Skeletal muscle satellite cell (primary cell): Measurements from ENCODE around the gene PHF21A.
A peak's percentile ranks its signal among the peaks of the same experiment; 100 is the strongest.

Experiments
- H3K27me3 ChIP-seq: 2 replicates; pipeline ENCODE4 v1.7.0; 2013; ENCODE audit warnings: low read length; ENCODE audit not compliant: control insufficient read depth, insufficient read depth
- H3K36me3 ChIP-seq: 2 replicates; pipeline ENCODE4 v1.7.0; 2013; ENCODE audit warnings: mild to moderate bottlenecking, control low read depth, low read length; ENCODE audit not compliant: insufficient read depth
- H3K4me1 ChIP-seq: 2 replicates; pipeline ENCODE4 v1.7.0; 2013; ENCODE audit warnings: low read length; ENCODE audit not compliant: control insufficient read depth, insufficient read depth
- H3K4me2 ChIP-seq: 2 replicates; pipeline ENCODE4 v1.7.0; 2013; ENCODE audit warnings: mild to moderate bottlenecking, low read length
- H3K4me3 ChIP-seq: 2 replicates; pipeline ENCODE4 v1.7.0; 2013; ENCODE audit warnings: low read length
- H3K9ac ChIP-seq: 2 replicates; pipeline ENCODE4 v1.7.0; 2013; ENCODE audit warnings: mild to moderate bottlenecking, low read depth, low read length, moderate library complexity
- H3K9me3 ChIP-seq: replicated peaks from 2 replicates; pipeline ENCODE4 v1.7.0; 2013; ENCODE audit warnings: mild to moderate bottlenecking, control low read depth, low read length

Gene PHF21A

DNA sequence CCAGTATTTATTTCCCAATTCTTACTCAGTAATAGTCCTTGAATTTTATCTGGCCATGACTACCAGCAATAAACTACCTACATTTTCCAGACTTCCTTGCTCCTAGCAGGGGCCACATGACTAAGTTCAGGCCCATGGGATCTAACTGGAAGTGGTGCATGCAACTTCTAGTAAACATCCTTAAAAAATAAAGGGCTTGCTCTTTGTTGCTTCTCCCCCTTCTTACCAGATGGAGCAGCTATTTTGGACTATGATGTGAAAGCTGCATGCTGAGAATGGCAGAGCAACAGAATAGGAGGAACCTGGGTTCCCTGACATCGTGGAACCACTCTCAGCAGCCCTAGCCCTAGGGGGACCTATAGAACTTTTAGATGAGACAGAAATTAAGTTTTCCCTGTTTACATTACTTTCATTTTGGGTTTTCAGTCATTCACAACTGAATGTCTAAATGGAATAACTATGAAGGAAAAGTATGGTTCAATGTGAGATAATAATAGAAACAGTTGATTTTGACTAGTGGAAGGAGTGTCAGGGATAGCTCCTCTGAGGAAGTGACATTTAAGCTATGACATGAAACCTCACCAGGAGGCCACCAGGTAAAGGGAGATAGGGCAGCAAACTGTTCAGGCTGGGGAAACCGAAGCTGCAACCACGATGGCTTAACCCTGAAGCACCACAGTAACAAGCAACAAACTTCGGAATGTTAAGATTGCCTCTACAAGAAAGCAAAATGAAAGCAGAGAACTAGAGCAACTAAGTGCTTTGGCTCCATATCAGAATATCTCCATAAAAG, 48.9 kb downstream of the PHF21A start:
- H3K9ac ChIP-seq: no peak overlapping the region
- no peaks in the 10 kb centered on the region for H3K27me3 ChIP-seq
- no peaks in the 10 kb centered on the region for H3K36me3 ChIP-seq
- H3K4me2 ChIP-seq: no peak overlapping the region
- no peaks in the 10 kb centered on the region for H3K9me3 ChIP-seq
- no peak overlapping the region for H3K4me3 ChIP-seq
- no peaks in the 10 kb centered on the region for H3K4me1 ChIP-seq

DNA sequence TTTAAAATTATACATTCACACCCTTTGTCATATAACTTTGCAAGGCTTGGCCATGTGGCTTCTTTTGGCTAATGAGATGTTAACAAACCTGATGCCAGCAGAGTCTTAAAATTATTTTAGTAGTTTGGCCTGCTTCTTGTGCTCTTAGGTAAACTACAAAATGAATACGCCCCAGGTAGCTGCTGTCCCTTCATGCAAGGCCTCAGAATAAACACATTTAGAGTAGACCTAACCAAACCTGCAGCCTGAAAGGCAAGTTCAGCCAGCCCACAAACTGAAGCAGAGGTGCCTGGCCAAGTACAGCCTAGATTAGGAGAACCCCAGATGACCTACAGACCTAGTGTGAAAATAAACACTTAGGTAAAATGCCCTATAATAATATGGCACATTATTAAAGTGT, 50.2 kb downstream of the PHF21A start:
- Histone ChIP-seq H3K4me2 (no peak overlapping the region), H3K9me3 (no peaks in the 10 kb centered on the region), H3K9ac (no peak overlapping the region), H3K36me3 (peaks cover 4% of the 10 kb centered on the region), H3K4me3 (no peak overlapping the region), H3K4me1 (no peaks in the 10 kb centered on the region), H3K27me3 (no peaks in the 10 kb centered on the region)

DNA sequence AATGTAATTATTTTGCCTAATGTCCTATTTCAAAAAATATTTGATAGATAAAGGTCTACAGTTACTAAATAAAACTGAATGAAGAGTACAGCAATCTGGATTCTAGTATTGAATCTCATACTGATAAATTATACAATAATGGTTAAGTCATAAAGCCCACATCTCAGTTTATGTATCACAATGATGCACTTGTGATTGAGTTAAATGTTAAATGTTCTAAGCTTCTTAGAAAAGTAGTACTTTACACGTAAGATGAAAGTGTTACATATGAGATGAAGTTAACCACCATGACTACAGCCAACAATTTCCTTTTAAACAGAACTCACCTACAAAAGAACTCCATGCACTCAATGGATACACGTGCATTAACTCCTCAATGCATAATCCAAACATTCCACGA, 51.7 kb downstream of the PHF21A start:
- Histone ChIP-seq H3K4me2 (no peak overlapping the region), H3K36me3 (peaks cover 4% of the 10 kb centered on the region), H3K9me3 (no peaks in the 10 kb centered on the region), H3K4me1 (no peaks in the 10 kb centered on the region), H3K4me3 (no peak overlapping the region), H3K9ac (no peak overlapping the region), H3K27me3 (no peaks in the 10 kb centered on the region)

DNA sequence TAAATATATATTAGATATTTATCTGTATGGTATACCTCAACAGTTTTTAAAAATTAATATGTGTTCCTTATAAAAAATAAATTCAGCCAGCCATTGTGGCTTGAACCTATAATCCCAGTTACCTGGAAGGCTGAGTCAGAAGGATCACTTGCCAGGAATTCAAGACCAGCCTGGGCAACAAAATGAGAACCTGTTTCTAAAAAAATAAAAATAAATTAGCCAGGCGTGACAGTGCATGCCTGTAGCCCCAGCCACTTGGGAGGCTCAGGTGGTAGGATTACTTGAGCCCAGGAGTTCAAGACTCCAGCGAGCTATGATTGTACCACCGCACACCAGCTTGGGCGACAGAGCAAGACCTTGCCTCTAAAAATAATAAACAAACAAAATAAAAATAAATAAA, 54.9 kb downstream of the PHF21A start:
- Histone ChIP-seq H3K36me3 (peaks cover 4% of the 10 kb centered on the region), H3K27me3 (no peaks in the 10 kb centered on the region), H3K9me3 (no peaks in the 10 kb centered on the region), H3K9ac (no peak overlapping the region), H3K4me3 (no peak overlapping the region), H3K4me1 (no peaks in the 10 kb centered on the region), H3K4me2 (no peak overlapping the region)

DNA sequence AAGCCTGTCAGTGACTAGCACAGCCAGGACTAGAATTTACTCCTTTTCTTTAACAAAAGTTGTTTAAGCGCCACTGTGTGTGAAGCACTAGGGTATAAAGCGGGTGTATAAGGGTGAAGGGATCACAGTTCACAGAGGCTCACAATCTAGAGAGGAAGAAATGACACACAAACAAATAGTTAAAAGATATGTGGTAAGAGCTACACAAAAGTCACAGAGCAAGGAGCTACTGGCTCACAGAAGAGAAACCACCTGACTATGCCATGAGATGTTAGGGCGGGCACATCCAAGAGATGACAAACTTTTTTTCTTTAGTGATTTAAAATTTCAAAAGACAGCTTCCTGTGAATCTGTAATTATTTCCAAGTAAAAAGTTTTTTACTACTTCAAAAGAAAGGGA, 55.6 kb downstream of the PHF21A start:
- no peak overlapping the region for H3K4me2 ChIP-seq
- H3K36me3 ChIP-seq: peaks cover 4% of the 10 kb centered on the region
- no peak overlapping the region for H3K4me3 ChIP-seq
- no peak overlapping the region for H3K9ac ChIP-seq
- H3K27me3 ChIP-seq: no peaks in the 10 kb centered on the region
- H3K9me3 ChIP-seq: no peaks in the 10 kb centered on the region
- H3K4me1 ChIP-seq: no peaks in the 10 kb centered on the region

DNA sequence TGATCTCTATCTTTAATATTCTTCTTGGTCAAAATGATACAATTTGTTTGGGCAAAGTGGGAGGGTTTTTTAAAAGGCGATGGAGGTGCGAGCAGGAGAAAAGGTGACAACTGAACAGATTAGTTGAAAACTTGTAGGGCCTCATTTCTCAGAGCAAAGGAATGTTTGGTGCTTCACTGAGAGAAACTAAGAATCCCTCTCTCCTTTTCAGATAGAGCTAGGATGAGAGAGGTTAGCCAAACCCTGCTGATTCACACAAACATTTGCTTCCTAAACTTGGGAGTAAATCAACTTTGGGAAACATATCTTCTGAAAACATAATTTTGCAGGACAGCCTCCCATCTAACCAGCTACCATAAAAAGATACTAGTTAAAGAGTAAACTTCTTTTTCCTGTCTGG, 57.0 kb downstream of the PHF21A start:
- Histone ChIP-seq H3K4me1 (no peaks in the 10 kb centered on the region), H3K9ac (no peak overlapping the region), H3K4me2 (no peak overlapping the region), H3K4me3 (no peak overlapping the region), H3K9me3 (no peaks in the 10 kb centered on the region), H3K36me3 (peaks cover 4% of the 10 kb centered on the region), H3K27me3 (no peaks in the 10 kb centered on the region)

DNA sequence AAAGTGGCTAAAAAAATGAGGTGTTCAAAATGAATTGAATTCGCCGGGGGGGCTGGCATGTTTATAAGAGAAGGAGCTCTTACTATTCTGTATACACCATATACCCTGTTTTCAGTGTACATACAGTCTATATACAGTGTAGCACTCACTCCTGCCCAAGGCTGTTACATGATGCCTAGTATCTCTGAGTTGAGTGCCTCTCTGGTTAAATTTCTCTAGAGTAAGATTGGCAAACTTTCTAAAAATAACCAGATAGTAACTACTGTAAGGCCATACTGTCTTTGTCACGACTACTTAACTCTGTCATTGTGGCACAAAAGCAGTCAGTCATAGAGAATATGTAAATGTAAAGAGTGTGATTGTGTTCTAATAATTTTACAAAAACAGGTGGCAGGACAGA, 58.1 kb downstream of the PHF21A start:
- Histone ChIP-seq H3K36me3 (peaks cover 4% of the 10 kb centered on the region), H3K4me2 (no peak overlapping the region)

DNA sequence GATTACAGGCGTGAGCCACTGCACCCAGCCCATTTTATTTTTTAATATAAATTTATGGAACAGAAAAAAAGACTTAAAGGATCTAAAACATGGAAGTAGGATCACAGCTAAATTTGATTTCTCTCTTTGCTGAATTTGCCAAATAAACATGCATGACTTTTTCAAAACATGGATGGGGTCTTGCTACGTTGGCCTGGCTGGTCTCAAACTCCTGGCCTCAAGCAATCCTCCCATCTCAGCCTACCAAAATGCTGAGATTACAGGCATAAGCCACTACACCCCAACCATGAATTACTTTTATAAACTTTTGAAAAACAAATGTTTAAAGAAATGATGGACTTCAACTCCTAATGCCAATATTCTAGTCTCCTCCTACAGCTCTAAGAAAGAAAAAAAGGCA, 61.2 kb downstream of the PHF21A start:
- H3K4me1 ChIP-seq: no peaks in the 10 kb centered on the region
- H3K27me3 ChIP-seq: no peaks in the 10 kb centered on the region
- H3K4me2 ChIP-seq: no peak overlapping the region
- no peaks in the 10 kb centered on the region for H3K9me3 ChIP-seq
- H3K9ac ChIP-seq: no peak overlapping the region
- H3K36me3 ChIP-seq: no peaks in the 10 kb centered on the region
- no peak overlapping the region for H3K4me3 ChIP-seq

More for the DNA sequence above, 58.1 kb downstream of the PHF21A start:
- Histone ChIP-seq H3K9me3 (no peaks in the 10 kb centered on the region), H3K4me1 (no peaks in the 10 kb centered on the region), H3K27me3 (no peaks in the 10 kb centered on the region), H3K4me3 (no peak overlapping the region), H3K9ac (no peak overlapping the region)

DNA sequence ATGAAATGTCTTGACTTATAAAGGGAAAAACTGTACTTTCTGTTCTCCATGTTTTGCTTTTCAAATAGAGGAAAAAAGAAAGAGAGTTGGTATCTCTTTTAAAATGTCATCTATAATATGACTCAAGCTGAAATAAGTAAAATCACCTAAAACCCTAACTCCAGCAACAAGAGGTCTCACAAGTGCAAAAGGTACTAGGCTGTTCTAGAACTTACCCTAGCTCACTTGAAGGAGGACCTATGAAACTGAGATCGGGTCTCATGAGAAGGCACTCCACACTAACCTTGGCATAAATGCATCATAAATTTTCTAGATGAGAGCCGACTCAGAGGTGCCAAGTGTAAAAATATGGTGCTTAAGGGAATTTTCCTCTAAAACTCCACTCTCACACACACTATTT, 63.8 kb downstream of the PHF21A start:
- H3K4me3 ChIP-seq: no peak overlapping the region
- no peaks in the 10 kb centered on the region for H3K27me3 ChIP-seq
- H3K36me3 ChIP-seq: no peaks in the 10 kb centered on the region
- H3K4me1 ChIP-seq: no peaks in the 10 kb centered on the region
- no peak overlapping the region for H3K4me2 ChIP-seq
- no peaks in the 10 kb centered on the region for H3K9me3 ChIP-seq
- no peak overlapping the region for H3K9ac ChIP-seq

DNA sequence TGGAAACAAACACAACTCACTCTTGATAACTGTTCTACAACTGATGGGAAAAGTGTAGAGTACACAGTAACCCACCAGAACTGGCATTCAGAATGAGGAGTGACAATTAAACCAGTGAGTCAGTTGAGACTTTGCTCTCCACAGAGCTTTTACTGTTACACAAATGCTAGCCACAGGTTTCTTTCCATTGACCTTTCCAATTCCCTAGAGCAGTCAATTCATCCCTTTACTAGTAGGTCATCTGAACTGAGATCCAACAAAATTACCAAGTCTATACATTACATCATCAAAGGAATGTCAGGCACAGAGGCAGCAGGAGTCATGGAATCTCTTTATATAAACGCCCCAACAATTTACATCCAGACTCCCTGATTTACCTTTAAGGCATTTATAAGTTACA, 65.9 kb downstream of the PHF21A start:
- Histone ChIP-seq H3K9ac (no peak overlapping the region), H3K4me2 (no peak overlapping the region), H3K4me3 (no peak overlapping the region), H3K27me3 (no peaks in the 10 kb centered on the region), H3K4me1 (peaks cover 8% of the 10 kb centered on the region), H3K9me3 (no peaks in the 10 kb centered on the region), H3K36me3 (no peaks in the 10 kb centered on the region)

DNA sequence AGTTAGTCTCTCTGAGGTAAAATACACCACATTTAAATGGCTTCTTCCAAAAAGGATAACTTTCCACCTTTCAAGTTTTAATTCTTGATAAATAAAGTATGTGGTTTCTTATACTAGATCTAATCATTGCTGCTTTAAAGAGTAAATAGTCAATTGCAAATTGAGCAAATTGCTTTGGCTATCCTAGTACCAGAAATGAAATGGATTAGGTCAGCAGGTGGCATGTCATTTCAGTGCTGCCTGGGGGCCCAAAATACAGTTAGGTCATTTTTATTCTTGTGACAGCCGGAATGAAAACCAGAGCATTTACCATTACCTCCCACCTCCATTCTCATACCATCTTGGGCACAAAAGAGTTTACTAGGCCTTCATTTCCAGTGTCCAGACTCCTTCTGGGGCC, 70.2 kb downstream of the PHF21A start:
- H3K27me3 ChIP-seq: no peaks in the 10 kb centered on the region
- peaks cover 3% of the 10 kb centered on the region for H3K36me3 ChIP-seq
- H3K4me1 ChIP-seq: peaks cover 24% of the 10 kb centered on the region
- H3K4me2 ChIP-seq: no peak overlapping the region
- no peaks in the 10 kb centered on the region for H3K9me3 ChIP-seq
- no peak overlapping the region for H3K4me3 ChIP-seq
- H3K9ac ChIP-seq: no peak overlapping the region

DNA sequence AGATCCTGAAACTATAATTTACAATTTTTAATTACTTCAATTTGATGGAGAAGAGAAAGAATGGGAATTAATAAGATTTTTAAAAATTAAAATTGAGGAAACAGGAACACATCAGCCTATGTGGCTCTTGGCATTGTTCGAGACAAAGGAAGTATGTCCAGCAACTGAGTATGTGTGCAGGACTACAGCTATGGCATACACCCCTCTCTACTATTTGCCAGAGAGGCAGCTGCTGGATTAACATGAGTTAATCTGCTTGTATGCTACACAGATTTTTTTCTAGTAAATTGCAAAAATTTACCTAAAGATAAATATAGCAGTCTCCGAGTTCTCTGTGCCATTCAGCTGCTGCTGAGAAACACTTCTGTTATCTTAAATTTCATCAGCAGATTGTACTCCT, 70.6 kb downstream of the PHF21A start:
- H3K27me3 ChIP-seq: no peaks in the 10 kb centered on the region
- H3K4me1 ChIP-seq: peaks cover 24% of the 10 kb centered on the region
- H3K4me2 ChIP-seq: peak overlapping the region; percentile 59
- no peak overlapping the region for H3K9ac ChIP-seq
- no peak overlapping the region for H3K4me3 ChIP-seq
- H3K9me3 ChIP-seq: no peaks in the 10 kb centered on the region
- H3K36me3 ChIP-seq: peaks cover 3% of the 10 kb centered on the region
